Measurements from ENCODE around the gene FPR2. TPM values are rescaled to one million over a fixed set of nuclear protein-coding genes. Genes with fewer than 3 reads are reported as not detected.

FPR2 gene
- total RNA-seq, 2 experiments from 2014 or later: not detected

DNA sequence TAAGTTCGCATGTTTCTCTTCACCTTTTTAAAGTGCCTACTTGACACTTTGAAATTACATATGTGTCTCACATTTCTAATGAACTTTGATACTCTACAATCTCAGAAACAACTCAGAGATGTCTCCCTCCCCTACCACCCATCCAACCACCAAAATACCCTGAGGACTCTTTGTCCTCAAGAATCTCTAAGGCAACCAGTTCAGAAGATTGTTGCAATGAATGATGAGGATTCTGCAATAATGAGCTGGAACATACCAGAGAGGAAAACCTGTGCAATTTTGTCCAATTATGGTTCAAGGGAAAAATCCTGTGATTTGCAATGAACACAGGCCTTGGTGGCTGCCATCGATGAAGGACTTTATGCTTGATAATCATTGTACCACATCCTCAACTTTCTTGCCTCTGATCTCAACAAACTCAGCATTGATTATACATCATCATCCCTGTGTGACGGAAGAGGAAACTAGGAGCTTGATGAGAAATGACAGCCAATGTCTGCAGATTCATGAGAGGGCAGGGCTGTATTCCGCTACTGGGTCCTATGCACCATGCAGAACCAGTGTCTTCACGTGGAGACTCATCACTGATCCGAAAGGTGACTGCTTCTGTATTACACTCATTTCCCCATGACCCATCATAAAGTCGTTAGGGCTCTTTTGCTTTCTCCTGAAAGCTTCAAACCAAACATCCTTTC lies 10.4 kb upstream of the FPR2 start:
- Histone ChIP-seq H3K4me1 (ENCODE audit: insufficient read depth, low read length) (no peaks in the 10 kb centered on the region), H3K36me3 (ENCODE audit: insufficient read depth, low read length) (no peaks in the 10 kb centered on the region), H3K27ac (ENCODE audit: low read depth in 1 of 2, low read length in 2 of 2) (no peak overlapping the region), H3K27me3 (ENCODE audit: control insufficient read depth in 1 of 2, insufficient read depth in 2 of 2, low read length in 2 of 2) (no peaks in the 10 kb centered on the region), H3K4me3 (ENCODE audit: low read length) (no peak overlapping the region), H3K9me3 (ENCODE audit: control insufficient read depth in 1 of 2, insufficient read depth in 1 of 2, low read length in 2 of 2) (peaks cover 0 to 6% of the 10 kb centered on the region in 2 experiments)
- no peak for ATAC-seq (ENCODE audit: poor library complexity)
- TF ChIP-seq, protein P1, sequence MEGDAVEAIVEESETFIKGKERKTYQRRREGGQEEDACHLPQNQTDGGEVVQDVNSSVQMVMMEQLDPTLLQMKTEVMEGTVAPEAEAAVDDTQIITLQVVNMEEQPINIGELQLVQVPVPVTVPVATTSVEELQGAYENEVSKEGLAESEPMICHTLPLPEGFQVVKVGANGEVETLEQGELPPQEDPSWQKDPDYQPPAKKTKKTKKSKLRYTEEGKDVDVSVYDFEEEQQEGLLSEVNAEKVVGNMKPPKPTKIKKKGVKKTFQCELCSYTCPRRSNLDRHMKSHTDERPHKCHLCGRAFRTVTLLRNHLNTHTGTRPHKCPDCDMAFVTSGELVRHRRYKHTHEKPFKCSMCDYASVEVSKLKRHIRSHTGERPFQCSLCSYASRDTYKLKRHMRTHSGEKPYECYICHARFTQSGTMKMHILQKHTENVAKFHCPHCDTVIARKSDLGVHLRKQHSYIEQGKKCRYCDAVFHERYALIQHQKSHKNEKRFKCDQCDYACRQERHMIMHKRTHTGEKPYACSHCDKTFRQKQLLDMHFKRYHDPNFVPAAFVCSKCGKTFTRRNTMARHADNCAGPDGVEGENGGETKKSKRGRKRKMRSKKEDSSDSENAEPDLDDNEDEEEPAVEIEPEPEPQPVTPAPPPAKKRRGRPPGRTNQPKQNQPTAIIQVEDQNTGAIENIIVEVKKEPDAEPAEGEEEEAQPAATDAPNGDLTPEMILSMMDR (IDR thresholded peaks at IDR 0.05): no peak
- Mint-ChIP-seq H3K27me3 (peaks cover 25% of the 10 kb centered on the region), H3K4me3 (no peak overlapping the region), H3K4me1 (ENCODE audit: low read depth) (no peaks in the 10 kb centered on the region), H3K36me3 (ENCODE audit: low read depth) (no peaks in the 10 kb centered on the region), H3K9me3 (no peaks in the 10 kb centered on the region), H3K27ac (no peak overlapping the region)
- CTCF ChIA-PET: no interaction called here
- DNase-seq: peak in 1 of 14 experiments; percentile 42
- intact Hi-C loops (cut with DNase I, micrococcal nuclease): no loop called here
- POLR2A ChIA-PET: no interaction called here

DNA sequence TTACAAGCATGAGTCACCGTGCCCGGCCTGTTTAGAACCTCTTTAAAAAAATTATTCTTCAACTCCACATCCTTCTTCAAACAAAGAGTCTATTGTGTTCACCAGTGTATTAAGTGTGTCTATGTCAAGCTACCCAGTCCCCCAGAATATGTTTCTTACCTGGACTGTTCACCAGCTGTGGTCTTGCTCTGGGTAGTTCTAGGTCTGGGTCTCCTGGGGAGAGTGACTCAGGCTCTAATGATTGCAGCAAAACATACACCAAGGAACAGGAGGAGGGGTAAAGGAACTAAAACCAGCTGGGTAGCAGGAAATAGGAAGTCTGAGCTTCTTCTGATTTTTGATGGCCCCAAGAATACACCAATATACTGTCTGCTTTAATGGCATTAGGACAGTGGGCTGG lies 9.3 kb upstream of the FPR2 start, which contains the start of gene FPR1:
Gene FPR1, minus strand, starts transcription at position 224 of the 400 bp plus-strand sequence. CDS start 4,884 bp downstream, outside the sequence.
- POLR2A ChIA-PET: no interaction called here

GRCh38 chr19:51754109-51754508 lies 6.9 kb upstream of the FPR2 start:
- Histone ChIP-seq H3K9me3 (ENCODE audit: control insufficient read depth in 1 of 2, insufficient read depth in 1 of 2, low read length in 2 of 2) (no peaks in the 10 kb centered on the region), H3K4me1 (ENCODE audit: insufficient read depth, low read length) (no peaks in the 10 kb centered on the region), H3K27ac (ENCODE audit: low read depth in 1 of 2, low read length in 2 of 2) (no peak overlapping the region), H3K36me3 (ENCODE audit: insufficient read depth, low read length) (no peaks in the 10 kb centered on the region), H3K27me3 (ENCODE audit: control insufficient read depth in 1 of 2, insufficient read depth in 2 of 2, low read length in 2 of 2) (no peaks in the 10 kb centered on the region), H3K4me3 (ENCODE audit: low read length) (no peak overlapping the region)
- ATAC-seq (ENCODE audit: poor library complexity): no peak
- Mint-ChIP-seq H3K9me3 (no peaks in the 10 kb centered on the region), H3K27me3 (peaks cover 20% of the 10 kb centered on the region), H3K36me3 (ENCODE audit: low read depth) (no peaks in the 10 kb centered on the region), H3K27ac (no peak overlapping the region), H3K4me1 (ENCODE audit: low read depth) (no peaks in the 10 kb centered on the region), H3K4me3 (no peak overlapping the region)
- DNase-seq: peak in 2 of 14 experiments; percentile 42
- TF ChIP-seq, protein P1 (IDR thresholded peaks at IDR 0.05): no peak
- ChIA-PET CTCF (no interaction called here), POLR2A (no interaction called here)
- intact Hi-C loops (cut with DNase I, micrococcal nuclease): no loop called here

More for the DNA sequence above, 9.3 kb upstream of the FPR2 start, which contains the start of gene FPR1:
- DNase-seq: peak in 2 of 14 experiments; percentile 45 to 59
- Mint-ChIP-seq H3K27me3 (peaks cover 30% of the 10 kb centered on the region), H3K27ac (no peak within 1 kb of the TSS), H3K4me3 (no peak within 1 kb of the TSS), H3K4me1 (ENCODE audit: low read depth) (no peaks in the 10 kb centered on the region), H3K9me3 (no peaks in the 10 kb centered on the region), H3K36me3 (ENCODE audit: low read depth) (no peaks in the 10 kb centered on the region)
- TF ChIP-seq, protein P1 (IDR thresholded peaks at IDR 0.05): no peak
- ATAC-seq (ENCODE audit: poor library complexity): no peak
- peaks cover 0 to under 1% of the 10 kb centered on the region in 2 experiments for H3K9me3 ChIP-seq (ENCODE audit: control insufficient read depth in 1 of 2, insufficient read depth in 1 of 2, low read length in 2 of 2)
- intact Hi-C loops (cut with DNase I, micrococcal nuclease): no loop called here
- no peaks in the 10 kb centered on the region for H3K36me3 ChIP-seq (ENCODE audit: insufficient read depth, low read length)
- H3K27me3 ChIP-seq (ENCODE audit: control insufficient read depth in 1 of 2, insufficient read depth in 2 of 2, low read length in 2 of 2): no peaks in the 10 kb centered on the region
- no peak within 1 kb of the TSS for H3K27ac ChIP-seq (ENCODE audit: low read depth in 1 of 2, low read length in 2 of 2)
- no peak within 1 kb of the TSS for H3K4me3 ChIP-seq (ENCODE audit: low read length)
- CTCF ChIA-PET: no interaction called here
- H3K4me1 ChIP-seq (ENCODE audit: insufficient read depth, low read length): no peaks in the 10 kb centered on the region
